ENCODE data around the gene TSHZ3. TPM values are rescaled to one million over a fixed set of nuclear protein-coding genes. Genes with fewer than 3 reads are reported as not detected.

TSHZ3 gene
- total RNA-seq, 1 donor from 2014 or later: 0.60 TPM

DNA sequence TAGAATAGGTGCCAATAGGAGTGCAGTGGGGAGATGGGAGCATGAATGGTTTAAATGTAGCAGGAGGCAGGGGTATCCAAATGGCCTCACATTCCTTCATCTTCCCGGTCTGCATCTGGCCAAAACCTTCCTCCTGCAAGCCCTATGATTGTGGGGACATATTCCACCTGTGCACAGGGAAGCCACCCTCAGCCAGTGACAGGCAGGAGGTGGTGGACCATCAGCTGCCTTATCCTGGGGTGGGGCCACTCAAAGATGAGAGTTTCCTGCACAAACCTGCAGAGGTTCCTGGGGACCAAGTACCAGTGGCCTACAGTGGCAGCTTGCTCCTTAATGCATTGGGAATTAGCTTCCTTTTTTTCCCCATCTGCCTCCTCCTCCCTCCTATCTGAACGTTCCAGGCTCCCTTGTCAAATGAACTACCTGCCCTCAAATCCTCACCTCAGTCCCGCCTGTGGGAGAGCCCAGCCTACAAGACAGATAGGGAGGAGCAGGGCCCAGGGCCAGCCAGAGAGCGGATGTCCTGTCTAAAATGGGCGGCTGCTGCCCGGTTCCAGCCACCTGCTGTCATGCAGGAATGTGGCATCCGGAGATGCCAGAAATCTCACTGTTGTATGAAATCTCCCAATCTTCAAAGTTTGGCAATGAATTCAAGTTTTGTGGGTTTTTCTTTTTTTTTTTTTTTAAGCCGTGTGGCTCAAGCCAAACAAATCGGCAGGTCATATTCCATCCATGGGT is 85.0 kb downstream of the TSHZ3 start:
- no peak for DNase-seq (ENCODE audit: low read depth in 2 of 2)

DNA sequence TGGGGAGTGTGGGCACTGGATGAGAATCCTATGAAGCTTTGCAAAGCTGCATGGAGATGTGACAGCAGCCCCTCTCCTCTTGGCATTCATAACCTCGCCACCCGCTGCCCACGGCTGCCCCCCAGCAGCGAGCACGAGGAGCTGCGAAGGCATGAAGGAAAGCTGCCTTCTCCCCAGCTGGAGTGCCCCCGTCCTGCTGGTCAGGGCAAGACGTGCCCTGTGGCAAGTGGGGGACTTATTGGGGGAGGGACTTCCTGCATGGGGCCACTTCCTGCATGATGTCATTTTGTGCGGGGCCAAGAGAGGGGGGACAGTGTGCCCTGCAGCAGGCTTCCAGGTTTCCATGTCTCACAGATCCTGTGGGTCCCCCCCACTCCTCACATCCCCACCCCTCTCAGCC is 85.9 kb downstream of the TSHZ3 start:
- DNase-seq (ENCODE audit: low read depth in 2 of 2): no peak

DNA sequence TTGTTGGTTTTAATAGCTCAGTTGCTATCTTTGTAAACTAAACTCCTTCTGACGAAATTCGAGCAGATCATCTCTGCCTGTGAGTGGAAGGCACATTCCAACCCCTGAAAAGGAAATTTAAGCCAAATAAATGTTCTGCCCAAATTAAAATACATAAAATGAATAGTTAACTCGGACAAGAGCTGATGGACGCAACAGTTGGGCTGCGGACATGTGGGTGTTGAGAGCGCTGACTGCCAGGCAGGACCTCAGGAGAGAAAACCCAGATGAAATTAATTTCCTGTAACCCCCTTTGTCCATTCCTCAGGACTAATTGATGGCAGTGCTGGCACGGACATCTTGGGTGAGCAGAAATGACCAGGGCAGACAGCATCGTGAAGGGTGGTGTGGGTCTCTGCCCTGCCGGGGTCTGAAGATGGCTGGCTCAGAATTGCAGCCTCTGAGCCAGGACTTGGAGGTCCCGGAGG is 86.5 kb downstream of the TSHZ3 start:
- no peak for DNase-seq (ENCODE audit: low read depth in 2 of 2)

DNA sequence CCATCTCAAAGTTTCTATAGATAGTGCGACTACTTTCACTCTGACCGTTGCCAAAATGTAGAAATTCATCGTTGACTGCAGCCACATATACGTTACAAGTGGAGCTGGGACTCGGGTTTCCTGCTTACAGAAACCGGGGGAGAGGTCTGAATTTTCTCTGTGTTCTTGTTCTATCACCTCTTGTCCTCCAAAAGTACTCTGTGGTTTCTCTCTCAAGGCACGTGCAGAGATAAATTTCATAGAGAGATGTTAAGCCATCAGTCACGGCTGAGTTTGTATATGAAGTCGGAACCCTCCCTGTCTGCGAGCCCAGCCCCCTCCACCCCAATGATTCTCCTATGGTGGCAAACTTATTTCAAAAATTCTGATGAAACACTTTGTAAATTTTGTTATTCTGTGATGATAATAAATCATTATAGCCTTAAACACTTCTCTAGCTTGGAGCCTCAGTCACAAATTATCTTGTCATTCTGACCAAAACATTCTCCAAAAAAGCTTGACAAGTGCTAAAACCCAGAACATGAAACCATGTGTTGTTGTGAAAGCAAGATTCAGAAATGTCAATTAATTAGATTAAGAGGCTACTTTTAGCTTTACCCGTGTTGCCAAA is 87.5 kb downstream of the TSHZ3 start:
- no peak for DNase-seq (ENCODE audit: low read depth in 2 of 2)

DNA sequence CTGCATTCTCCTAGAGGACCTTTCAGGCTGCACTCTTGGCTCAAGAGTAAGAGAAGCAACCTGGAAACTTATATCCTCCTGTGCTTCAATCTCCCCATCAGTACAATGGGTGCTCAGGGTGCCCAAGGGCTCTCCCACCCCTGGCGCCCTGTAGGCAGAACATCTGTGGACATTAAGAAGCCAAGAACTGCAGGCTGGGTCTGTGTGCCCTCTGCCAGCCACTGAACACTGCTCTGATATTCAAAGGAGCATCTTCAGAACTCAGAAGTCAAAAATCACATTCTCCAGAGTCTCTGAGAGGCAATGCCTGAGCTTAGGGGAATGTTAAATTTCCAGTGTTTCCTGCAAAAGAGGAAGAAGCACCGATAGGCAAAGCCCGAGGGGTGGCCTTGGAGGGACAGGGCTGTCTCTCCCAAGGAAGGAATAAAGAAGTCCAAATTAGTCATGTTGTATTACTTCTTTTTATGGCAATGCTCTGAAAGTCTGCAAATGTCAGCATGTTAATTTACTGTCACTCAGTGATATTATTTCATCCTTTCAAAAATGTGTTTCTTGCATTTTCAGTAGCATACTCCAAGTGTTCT is 88.1 kb downstream of the TSHZ3 start:
- DNase-seq (ENCODE audit: low read depth in 2 of 2): no peak

DNA sequence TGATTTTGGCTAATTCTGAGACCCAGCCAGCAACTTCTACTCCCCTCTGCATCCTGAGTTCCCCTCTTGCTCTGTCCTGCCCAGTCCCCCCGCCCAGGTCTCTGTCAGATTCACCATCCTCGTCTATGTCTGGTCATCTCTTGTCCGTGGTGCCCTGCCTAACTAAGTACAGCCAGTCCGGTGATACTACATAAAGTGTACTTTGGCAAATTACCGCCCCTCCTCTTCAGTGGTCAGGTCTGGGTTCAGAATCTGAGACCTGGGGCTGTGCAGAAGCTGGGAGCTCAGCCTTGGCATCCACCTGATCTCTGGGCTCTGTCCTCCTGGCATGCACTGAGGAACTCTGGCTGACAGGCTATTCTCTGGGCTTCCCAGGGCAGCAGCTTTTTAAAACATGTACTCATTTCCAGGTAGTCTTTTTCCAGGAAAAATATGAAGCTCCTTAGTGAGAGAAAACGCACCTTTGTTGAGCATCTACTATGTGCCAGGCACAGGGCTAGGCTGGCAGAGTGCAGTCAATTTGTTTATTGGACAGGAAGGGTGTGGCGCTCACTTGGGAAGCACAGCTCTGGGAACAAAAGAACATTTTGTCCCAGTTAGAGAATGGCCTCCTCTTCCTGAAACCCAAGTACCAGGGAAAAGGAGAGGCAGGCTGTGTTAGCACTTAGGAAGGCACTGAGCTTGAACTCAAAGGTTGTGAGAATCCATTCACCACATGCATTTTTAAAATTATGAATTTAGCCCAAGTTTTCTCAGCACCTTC is 88.9 kb downstream of the TSHZ3 start:
- no peak for DNase-seq (ENCODE audit: low read depth in 2 of 2)

DNA sequence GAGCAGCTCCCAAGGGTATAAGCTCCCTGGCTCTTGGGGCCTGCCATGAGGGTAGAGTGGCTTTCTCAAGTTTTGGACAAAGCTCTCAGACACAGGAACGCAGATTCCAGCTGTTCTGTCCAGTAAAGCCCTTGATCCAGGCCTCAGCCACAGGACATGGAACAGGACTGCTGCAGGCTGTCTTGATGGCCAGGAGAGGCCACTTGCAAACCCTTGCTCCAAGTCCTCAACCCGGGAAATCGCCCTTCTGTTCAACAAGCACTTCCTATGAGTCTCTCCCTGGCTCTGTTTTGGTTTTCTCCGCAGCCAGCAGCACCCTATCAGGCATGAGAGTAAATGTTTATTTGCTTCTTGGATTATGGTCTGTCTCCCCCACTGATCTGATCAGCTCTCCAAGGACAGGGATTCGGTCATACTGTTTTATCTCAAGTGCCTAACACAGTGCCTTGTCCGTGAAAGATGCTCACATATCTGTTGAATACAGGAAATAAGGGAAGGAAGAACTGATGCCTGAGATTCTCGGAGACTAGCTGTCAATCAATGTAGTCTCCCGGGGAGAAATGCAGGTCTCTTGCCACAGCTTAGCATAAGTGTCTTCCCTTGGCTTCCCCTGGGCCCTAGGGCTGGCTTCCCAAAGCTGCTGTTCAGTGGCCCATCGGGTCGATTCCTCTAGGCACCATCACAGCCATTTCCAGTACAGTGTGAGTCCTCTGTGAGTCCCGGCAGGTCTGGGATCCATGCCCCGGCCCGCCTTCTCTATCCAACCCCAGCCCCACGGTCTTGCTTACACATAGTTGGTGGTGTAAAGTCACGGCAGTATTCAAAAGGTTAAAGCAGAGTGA is 90.8 kb downstream of the TSHZ3 start:
- DNase-seq (ENCODE audit: low read depth in 2 of 2): no peak

DNA sequence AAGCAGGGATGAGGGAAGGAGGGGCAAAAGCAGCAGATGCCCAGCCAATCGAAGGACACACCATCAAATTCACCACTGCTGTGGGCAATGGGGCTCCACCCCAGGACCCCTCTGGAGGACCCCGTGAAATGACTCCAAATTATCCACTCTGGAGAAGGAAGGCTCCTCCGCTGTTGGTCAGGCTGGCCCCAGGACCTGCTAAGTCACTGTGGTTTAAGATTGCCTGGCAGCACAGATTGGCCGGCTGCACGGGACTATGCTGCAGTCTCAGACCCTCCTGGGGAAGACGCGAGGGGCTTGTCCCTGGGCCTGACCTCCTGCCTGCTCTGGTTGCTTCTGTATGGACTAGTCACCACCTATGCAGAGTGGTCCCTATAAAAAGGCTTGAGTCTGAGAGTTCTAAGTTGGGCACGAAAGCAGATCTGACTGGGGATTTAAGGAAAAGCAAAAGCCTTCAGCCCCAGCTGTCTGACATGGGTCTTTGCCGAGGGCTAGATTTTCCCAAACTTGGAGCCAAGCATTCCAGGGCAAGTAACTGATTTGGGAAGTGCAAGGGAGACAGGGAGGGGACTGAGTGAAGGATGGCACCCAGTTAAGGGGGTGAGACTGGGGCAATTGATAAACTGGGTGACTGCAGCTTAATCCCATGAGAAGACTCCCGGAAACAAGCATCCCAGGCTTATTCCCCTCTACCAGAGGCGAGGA is 91.7 kb downstream of the TSHZ3 start:
- DNase-seq (ENCODE audit: low read depth in 2 of 2): no peak

DNA sequence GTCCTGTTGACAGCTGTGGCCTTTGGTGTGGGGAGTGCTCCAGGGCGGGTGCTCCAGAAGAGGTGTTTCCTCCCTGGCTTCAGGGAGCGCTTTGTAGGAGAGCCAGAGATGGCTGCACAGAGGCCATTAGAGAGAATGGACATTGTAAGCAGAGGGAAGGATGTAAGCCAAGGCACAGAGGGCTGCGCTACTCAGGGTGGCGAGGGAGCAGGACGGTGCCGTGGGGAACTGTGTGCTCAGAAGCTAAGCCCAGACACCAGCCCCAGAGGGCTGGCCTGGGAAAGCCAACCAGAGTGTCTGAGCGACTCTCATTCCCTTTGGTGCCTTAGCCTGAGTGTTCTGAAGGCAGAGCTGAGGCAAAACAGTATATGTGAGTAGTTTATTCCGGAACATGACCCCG is 92.2 kb downstream of the TSHZ3 start:
- no peak for DNase-seq (ENCODE audit: low read depth in 2 of 2)

DNA sequence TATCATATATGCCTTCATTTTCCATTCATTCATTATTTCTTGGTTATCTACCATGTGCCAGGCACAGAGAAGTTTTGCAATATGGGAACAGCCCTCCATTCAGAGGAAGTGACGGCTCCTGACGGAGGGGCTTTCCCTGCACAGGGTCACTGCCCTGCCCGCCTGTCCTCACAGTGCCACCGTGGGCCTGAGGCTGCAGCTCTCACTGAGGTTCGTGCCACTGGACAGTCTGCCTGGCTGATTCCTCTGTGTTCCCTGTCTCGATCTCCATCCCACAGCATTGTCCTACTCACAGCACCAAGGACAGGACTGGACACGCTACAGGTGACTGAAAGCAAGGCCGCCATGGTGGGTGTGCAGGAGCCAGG is 92.7 kb downstream of the TSHZ3 start:
- no peak for DNase-seq (ENCODE audit: low read depth in 2 of 2)

DNA sequence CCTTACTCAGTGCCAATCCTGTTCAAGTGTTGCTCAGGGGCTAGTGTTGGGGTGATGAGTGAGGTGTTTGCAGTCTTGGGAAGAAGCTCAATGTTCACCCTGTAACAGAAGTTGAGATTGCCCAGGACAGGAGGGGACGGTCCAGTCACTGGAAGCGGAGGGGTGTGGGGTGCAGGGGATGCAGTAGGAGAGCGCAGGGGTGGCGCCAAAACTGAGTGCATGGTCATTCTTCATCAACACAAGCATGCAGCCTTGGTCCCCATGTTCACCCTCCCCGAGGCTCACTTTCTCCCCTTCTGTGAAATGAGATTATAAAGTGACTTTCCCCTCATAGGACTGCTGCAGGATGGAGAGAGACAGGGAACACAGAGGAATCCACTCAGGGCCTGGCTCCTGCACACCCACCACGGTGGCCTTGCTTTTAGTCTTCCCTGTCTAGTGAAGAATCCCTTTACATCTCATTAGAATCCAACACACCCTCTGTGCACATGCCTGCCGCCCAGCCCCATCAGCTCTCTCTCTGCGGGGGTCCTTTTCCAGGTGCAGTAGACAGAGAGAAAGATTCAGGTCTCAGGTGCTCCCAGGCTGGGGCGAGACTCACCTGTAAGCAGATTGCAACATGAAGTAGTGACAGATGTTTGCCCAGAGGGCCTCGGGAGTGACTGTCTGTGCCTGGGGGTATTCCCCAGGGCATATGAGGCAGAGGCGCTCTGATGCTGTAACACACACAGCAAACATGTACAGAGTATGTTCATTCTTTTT is 93.2 kb downstream of the TSHZ3 start:
- DNase-seq (ENCODE audit: low read depth in 2 of 2): no peak

DNA sequence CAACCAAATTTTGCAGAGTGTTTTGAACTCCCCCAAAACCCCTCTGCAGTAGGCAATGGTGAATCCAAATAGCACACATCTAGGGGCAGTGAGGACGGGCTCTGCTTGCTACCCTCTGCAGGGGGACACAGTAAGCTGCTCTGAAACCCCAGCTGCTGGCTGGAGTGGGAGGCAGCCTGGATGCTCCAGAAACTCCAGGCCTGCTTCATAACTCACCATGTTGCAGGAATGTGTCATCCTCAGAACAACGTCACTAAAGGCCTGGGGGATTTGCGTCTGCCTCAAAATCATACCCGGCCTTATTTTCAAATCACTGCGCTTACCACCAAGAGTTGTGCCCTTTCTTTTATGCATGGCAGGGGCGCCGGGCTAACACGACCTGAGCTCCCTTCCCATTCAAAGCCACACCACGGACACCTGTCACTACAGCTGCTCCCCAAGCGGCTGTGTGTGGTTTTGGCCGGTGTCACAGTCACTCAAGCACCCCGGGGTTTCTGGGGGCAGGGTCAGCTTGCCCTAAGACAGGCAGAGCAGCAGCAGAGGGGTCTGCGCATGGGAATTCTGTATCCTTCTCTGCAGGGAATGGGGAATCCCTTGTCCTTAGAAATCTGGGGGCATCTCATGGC is 93.9 kb downstream of the TSHZ3 start:
- no peak for DNase-seq (ENCODE audit: low read depth in 2 of 2)

DNA sequence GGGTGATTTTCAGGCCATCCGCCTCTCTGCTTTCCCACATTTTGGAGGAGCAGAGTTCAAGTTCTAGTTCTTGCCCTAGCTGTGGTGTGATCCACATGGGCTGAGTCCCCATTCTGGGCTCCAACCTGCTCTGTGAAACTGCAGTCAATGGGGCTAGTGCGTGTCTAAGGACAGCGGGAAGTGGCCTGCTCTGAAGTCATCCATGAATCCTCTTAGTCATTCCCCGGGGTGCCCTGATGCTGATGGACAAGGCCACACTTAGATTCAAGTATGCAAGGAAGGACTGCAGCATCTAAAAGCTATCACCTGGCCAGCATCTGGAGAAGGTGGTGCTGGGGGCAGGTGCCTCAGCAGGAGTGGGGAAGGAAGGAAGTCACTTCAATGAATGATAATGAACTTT is 94.6 kb downstream of the TSHZ3 start:
- no peak for DNase-seq (ENCODE audit: low read depth in 2 of 2)

DNA sequence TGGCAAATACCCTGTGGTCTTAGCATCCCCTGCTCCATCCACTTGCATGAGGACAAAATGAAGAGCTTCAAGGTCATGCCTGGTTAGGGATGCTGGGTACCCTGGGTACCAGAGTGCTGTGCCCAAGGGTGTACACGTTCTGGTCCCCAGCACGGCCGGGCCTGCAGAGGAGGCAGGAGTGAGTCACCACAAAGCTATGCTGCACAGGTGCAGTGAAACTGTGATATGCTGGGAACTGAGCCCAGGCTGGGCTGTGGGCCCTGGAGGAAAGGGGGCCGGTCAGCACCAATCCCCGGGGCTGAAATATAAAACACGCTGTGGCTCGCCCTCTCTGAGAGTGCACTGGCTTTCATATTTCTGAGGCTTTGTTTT is 95.1 kb downstream of the TSHZ3 start:
- DNase-seq (ENCODE audit: low read depth in 2 of 2): no peak

DNA sequence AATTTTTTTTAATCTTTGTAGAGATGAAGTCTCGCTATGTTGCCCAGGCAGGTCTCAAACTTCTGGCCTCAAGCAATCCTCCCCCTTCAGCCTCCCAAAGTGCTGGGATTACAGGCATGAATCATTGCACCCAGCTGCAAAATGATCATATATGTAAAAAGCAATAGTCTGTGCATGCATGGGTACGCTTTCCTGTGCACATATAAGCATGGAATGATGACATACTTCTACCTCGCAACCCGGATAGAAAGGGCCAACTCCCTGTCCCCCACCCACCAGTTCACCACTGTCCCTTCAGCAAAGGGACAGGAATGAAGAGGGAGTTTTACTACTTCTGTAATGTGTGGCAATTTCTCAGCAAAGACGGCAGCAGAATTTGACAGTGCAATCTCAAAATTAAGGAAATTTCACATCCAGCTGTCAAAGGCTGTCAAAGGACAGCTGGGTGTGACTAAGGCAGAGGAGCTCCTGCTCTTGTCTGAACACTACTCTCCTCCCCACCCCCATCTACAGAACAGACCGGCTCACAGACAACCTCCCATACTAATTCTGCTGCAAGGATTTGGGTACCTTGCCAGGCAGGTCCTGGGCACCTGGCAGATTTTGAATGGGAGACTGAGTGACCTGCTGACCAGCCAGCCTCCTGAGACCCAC is 95.6 kb downstream of the TSHZ3 start:
- DNase-seq (ENCODE audit: low read depth in 2 of 2): no peak

DNA sequence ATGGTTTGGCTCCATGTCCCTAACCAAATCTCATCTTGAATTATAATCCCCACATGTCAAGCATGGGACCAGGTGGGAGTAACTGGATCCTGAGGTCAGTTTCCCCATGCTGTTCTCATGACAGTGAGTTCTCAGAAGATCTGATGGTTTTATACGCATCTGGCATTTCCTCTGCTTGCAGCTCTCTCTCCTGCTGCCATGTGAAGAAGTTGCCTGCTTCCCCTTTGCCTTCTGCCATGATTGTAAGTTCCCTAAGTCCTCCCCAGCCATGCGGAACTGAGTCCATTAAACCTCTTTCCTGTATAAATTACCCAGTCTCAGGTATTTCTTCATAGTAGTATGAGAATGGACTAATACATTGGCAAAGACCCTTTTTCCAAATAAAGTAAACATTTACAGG is 96.8 kb downstream of the TSHZ3 start:
- no peak for DNase-seq (ENCODE audit: low read depth in 2 of 2)

DNA sequence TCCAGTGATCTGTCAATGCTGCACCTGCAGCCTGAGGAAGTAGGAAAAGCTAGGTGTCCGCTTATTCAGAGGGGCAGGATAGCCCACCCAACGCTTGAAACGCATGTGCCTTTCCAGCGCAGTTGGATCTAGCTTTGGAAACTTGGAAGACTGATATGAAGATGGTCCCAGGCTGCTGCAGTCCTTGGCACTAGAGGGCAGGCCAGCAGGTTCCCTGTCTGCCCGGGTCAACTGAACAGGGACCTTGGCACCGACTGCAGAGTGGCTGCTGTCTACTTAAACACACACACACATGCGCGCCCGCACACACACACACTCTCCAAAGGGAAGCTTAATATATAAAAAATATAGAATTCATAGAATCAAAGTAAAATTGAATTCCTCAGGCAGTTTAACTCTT is 100.0 kb downstream of the TSHZ3 start:
- no peak for DNase-seq (ENCODE audit: low read depth in 2 of 2)

DNA sequence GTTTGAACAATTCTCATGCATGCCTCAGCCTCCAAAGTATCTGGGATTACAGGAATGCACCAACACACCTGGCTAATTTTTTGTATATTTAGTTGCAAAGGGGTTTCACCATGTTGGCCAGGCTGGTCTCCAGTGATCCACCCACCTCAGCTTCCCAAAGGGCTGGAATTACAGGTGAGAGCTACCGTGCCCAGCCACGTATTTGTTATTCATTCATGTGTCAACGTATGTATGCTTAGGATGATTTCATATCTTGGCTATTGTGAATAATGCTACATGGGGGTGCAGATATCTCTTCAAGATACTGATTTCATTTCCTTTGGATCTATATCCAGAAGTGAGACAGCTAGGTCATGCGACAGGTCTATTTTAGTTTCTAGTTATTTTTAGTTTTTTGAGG is 113.4 kb downstream of the TSHZ3 start:
- no peak for DNase-seq (ENCODE audit: low read depth in 2 of 2)

DNA sequence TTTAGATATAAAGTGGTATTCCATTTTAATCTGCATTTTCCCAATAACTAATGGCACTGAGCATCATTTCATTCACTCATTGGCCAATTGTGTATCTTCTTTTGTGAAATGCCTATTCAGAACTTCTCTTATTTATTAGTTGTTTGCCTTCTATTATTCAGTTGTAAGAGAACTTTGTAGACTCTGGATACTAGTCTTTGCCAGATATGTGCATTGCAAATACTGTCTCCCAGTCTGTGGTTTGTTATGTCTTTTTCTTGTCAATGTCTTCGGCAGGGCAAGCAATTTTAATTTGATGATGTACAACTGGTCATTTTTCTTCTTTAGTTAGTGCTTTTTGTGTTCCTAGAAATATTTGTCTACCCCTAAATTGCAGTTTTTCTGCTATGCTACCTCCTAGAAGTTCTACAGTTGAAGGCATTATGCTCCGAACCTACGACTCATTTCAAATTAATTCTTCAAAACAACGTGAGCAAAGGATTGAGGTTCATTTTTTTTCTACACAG is 115.9 kb downstream of the TSHZ3 start:
- DNase-seq (ENCODE audit: low read depth in 2 of 2): no peak

Data from lung microvascular endothelial cell (primary cell).